GDM1 (cell line): Measurements from ENCODE around the gene CALY.

Experiments
- DNase-seq: peaks from one replicate; lab custom pipeline; 2025; lab: John Stamatoyannopoulos, UW

CALY gene

GRCh38 chr10:133310399-133310755 lies 26.3 kb downstream of the CALY start:
- no peak for DNase-seq

DNA sequence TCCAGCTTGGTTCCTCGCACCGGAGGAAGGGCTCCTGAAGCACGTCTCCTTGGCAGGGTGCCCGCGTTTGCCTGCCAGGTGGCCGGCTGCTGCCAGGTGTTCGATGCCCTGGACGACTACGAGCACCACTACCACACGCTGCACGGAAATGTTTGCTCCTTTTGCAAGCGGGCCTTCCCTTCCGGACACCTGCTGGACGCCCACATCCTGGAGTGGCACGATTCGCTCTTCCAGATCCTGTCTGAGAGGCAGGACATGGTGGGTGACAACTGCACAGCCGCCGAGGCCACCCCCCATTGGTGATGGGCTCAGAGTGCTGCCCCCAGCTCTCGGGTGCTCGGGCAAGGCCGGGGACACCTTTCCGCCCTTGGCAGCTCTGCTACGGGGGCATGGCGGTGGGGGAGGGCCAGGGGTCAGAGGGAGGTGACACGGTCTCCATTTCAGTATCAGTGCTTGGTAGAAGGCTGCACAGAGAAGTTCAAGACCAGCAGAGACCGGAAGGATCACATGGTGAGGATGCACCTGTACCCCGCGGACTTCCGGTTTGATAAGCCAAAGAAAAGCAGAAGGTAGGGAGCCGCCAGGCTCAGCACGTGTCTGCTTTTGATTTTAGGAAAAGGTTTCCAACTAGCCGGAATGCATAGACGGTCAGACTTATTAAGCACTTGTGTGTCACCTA lies 26.8 kb downstream of the CALY start:
- DNase-seq: no peak

- peak; percentile 89 for DNase-seq
Observed at GRCh38 chr10:133309100-133309719, 27.5 kb downstream of the CALY start.

GRCh38 chr10:133308421-133309099 lies 28.1 kb downstream of the CALY start, which contains the start of the genes TUBGCP2 and ZNF511:
TSS of gene TUBGCP2 (minus strand) at chr10:133308872. CDS start at chr10:133302941, 5,931 bp downstream.
TSS of gene ZNF511 (plus strand) at chr10:133308914. CDS start at chr10:133308944, 30 bp downstream.
- DNase-seq: peak; percentile 84

DNA sequence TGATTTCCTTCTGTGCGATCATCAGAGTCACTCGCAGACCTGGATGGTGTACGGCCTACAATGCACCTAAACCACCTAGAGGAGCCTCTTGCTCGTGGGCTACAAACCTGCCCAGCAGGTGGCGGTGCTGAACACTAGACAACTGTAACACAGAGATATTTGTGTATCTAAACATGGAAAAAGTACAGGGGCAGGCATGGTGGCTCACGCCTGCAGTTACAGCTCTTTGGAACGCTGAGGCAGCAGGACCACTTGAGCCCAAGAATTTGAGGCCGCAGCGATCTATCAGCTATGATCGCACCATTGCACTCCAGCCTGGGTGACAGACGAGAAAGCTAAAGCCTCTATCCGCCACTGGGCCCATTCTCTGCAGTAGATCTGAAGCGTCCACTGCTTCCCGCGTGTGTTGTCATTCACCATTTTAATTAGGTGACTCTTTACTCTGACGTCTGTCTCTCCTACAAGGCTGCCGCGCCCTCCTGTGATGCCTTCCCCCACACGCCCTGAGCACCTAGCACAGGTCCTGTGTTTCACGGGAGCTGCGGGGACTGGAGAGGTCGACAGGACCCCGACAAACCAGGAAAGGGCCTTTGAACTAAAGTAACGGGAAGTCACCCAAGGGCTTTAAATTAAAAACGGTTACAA lies 28.8 kb downstream of the CALY start:
- peak; percentile 59 for DNase-seq

GRCh38 chr10:133306941-133307379 lies 29.7 kb downstream of the CALY start:
- no peak for DNase-seq

GRCh38 chr10:133306097-133306476 lies 30.6 kb downstream of the CALY start:
- no peak for DNase-seq

DNA sequence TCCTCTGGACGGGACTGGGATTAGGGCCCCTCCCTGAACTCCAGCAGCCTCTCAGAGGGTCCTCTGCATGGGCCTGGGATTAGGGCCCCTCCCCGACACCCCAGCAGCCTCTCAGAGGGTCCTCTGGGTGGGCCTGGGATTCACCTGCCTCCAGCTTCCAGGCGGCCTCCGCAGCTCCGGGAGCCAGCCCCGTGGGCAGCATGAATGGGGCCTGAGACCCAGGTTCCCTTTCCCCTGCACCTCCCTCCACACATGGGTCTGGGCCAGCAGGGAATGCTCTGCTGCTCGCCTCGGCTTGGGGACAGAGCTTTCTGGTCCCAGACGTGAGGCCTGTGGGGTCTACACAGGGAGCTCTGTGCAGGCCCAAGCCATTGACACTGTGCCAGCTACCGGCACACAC lies 33.5 kb downstream of the CALY start:
- no peak for DNase-seq

DNA sequence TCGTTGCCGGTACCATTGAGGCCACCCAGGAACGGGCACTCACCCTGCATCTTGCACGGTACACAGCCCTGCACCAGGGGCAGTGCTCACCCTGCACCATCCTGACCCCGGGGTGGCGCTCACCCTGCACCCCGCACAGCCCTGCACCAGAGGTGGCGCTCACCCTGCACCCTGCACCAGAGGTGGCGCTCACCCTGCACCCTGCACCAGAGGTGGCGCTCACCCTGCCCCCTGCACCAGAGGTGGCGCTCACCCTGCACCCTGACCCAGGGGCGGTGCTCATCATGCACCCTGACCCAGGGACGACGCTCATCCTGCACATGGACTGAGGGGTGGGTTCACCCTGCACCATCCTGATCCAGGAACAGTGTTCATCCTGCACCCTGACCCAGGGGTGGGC lies 34.5 kb downstream of the CALY start:
- DNase-seq: no peak

GRCh38 chr10:133299738-133300137 lies 37.0 kb downstream of the CALY start:
- DNase-seq: no peak

DNA sequence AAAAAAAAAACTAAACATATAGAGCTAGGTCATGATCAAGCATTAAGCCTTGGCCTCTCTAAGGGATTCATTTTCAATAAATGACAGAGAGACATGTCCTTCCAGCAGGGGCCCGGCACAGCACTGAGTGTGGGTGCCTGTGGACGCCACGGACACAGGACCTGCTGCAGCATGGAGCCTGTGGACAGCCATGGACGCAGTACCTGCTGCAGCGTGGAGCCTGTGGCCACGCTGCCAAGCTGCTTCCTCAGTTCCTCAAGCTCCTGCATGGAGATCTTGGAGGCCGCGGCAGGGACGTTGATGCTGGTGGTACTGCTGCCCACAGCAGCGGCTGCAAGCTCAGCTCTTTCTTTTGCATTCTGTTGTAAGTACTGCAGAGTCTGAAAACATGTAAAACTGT lies 37.5 kb downstream of the CALY start:
- DNase-seq: no peak

- DNase-seq: no peak
Observed at GRCh38 chr10:133298466-133298865, 38.2 kb downstream of the CALY start.

- no peak for DNase-seq
Observed at GRCh38 chr10:133297504-133297903, 39.2 kb downstream of the CALY start.

- DNase-seq: no peak
Observed at GRCh38 chr10:133295426-133296320, 41.0 kb downstream of the CALY start.

GRCh38 chr10:133294189-133294588 lies 42.5 kb downstream of the CALY start:
- DNase-seq: no peak

DNA sequence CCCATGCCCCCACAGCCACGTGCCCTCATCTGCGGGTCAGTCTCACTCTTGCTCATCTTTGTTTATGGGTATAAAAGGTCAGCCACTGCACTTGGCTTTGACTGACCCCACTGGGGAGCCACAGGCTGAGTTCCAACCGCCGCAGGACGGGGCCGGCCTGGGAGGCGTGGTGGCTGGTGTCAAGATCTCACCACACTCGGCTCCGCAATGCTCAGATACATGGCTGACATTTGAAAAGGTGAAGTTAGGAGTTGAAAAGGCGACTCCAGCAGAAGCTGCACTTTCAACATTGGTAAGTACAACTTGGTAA lies 42.9 kb downstream of the CALY start:
- DNase-seq: no peak

- no peak for DNase-seq
Observed at GRCh38 chr10:133292919-133293809, 43.5 kb downstream of the CALY start.

DNA sequence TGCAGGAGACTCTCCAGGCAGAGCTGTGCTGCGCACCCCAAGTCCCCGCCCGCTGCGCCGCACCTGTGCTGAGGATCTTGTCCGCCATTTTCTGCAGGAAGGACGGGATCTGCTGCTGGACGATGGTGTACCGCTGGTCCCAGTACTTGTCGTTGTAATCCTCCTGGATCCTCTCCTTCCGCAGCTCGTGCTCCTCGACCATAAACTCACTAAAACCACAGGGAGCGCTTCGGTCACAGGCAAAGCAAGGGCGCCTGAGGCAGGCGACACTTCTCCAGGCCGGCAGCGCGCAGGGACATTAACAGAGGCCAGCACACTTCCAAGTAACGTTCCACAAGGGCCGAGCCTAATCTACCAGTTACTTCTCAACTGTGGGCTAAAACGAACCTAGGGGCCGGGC lies 46.9 kb downstream of the CALY start:
- no peak for DNase-seq

DNA sequence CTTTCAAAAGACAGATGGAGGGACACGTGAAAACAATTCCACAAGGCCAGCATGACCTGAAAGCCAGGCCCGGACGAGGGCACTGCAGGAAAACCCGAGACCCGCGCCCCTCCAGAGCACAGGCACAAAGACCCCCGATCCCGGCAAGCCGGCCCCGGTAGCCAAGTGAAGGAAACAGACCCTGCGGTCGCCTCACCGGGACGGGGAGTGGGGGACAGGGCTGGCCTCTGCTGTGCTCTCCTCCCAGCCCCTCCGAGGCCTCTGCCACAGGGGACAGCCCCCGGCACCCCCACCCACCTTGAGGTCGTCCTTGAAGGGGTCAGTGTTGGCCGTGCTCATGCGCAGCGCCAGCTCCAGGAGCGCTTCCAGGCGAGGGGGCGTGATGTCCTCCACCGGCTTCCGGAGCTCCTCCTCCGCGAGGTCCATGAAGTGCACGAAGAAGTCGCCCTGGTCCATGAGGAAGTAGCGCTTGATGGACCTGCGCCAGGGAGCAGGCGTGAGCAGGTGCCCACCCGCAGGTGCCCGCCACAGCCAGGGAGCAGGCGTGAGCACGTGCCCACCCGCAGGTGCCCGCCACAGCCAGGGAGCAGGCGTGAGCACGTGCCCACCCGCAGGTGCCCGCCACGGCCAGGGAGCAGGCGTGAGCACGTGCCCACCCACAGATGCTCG lies 48.7 kb downstream of the CALY start:
- DNase-seq: no peak

DNA sequence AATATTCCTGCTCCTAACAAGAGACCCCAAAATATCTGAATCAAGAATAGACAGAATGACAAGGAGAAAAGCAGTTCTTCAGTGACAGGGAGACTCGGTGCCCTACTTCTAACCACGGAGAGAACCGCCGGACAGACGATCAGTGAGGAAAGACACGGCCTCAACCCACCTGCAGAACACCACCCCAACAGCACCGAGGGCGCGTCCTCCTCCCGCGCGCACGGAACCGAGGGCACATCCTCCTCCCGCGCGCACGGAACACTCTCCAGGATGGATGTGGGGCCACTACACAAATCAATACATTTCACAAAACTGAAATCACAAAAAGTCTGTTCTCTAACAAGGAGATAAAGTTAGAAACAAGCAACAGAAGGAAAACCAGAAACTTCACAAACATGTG lies 50.3 kb downstream of the CALY start:
- no peak for DNase-seq
